Stomach (tissue), 4 donors: ENCODE data around the gene SLC2A6.

ENCODE experiments used
- CTCF ChIP-seq, 7 experiments: fragments of 450-650 bp in 4 of 7; fragments of 200-600 bp in 3 of 7; sonication (generic) in 3 of 7; IDR thresholded peaks; one replicate each; pipeline ENCODE4 v1.5.1; 2016 to 2019; ENCODE audit warnings: antibody characterized with exemption in 7 of 7, control low read depth in 2 of 7, mild to moderate bottlenecking in 1 of 7
- POLR2A ChIP-seq, 4 donors: fragments of 450-650 bp; IDR thresholded peaks; one replicate each; pipeline ENCODE4 v1.6.1; 2016; ENCODE audit warnings: antibody characterized with exemption in 4 of 4, control low read depth in 2 of 4, mild to moderate bottlenecking in 1 of 4, moderate library complexity in 1 of 4

- no peak for TF ChIP-seq CTCF (IDR thresholded peaks at IDR 0.05)
- no peak for TF ChIP-seq POLR2A (IDR thresholded peaks at IDR 0.05)
These were observed 2.0 kb downstream of the SLC2A6 start for GRCh38 chr9:133476941-133477340.
